Activated CD4-positive, alpha-beta memory T cell treated with anti-CD3 and anti-CD28 coated beads, Interleukin-2, amount 10 ng/mL, durations not matched to agents 7 days and 5 days (primary cell): ENCODE data around the gene PLAAT2. TPM values are rescaled to one million over a fixed set of nuclear protein-coding genes. Genes with fewer than 3 reads are reported as not detected.

Source experiments
- CTCF ChIA-PET: fragments of 350-600 bp; sonication (Branson Sonifier 250); formaldehyde crosslinking; loops from one replicate; lab custom pipeline; 2021; ENCODE audit warnings: antibody characterized with exemption, inconsistent platforms; lab: Charles Lee
- POLR2A ChIA-PET: fragments of 350-600 bp; sonication (Branson Sonifier 250); formaldehyde crosslinking; loops from one replicate; lab custom pipeline; 2021; ENCODE audit warnings: antibody characterized with exemption; lab: Charles Lee
- DNase-seq: peaks from one replicate; pipeline ENCODE4 v3.0.0-alpha.2; 2020
- H3K27ac Mint-ChIP-seq: one replicate; pipeline ENCODE4 v1.8.0; 2021; ENCODE audit warnings: mild to moderate bottlenecking, mixed read lengths
- H3K27me3 Mint-ChIP-seq: one replicate; pipeline ENCODE4 v1.8.0; 2021; ENCODE audit warnings: mixed read lengths
- H3K36me3 Mint-ChIP-seq: one replicate; pipeline ENCODE4 v1.8.0; 2021; ENCODE audit warnings: low read depth, mixed read lengths
- H3K4me1 Mint-ChIP-seq: one replicate; pipeline ENCODE4 v1.8.0; 2021; ENCODE audit warnings: mixed read lengths
- H3K4me3 Mint-ChIP-seq: one replicate; pipeline ENCODE4 v1.8.0; 2021; ENCODE audit warnings: mild to moderate bottlenecking, mixed read lengths
- H3K9me3 Mint-ChIP-seq: one replicate; pipeline ENCODE4 v1.8.0; 2021; ENCODE audit warnings: mixed read lengths
- total RNA-seq, 2 experiments: library from RNA; stranded (reverse); gene quantifications; one replicate each; pipeline ENCODE4 v1.2.3, GENCODE V29; 2021

PLAAT2 gene
- total RNA-seq, 2 experiments from 2014 or later = not detected

DNA sequence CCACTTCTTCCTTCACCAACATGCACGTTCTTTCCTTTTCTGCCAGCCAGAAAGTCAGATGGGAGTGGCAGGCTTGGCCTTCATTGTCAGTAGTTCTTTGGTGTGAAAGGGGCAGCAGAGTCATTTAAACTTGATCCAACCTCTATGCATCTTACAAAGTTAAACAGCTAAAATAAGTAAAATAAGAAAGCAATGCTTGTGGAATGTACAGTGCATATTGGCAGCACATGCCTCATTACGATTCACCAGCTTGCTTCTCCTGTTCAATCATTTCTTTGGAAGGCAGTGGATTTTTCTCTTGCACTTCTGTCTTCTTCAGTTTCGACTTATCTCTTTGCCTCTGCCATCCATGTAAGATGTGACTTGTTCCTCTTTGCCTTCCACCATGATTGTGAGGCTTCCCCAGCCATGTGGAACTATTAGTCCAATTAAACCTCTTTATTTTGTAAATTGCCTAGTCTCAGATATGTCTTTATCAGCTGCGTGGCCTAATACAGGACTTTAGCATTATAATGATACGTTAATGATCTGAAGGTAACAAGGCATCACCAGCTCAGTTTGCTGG is 42.5 kb downstream of the PLAAT2 start:
- Mint-ChIP-seq H3K27me3 (peaks cover 5% of the 10 kb centered on the region), H3K4me1 (peaks cover 17% of the 10 kb centered on the region), H3K27ac (no peak overlapping the region), H3K9me3 (peaks cover 8% of the 10 kb centered on the region), H3K36me3 (no peaks in the 10 kb centered on the region), H3K4me3 (no peak overlapping the region)
- ChIA-PET POLR2A (interaction anchor here (1.2 kb wide), 1 partner anchor 16 kb away, joined by 4 read pairs; the partner anchor contains the start of gene PLAAT4), CTCF (no interaction called here)
- no peak for DNase-seq

DNA sequence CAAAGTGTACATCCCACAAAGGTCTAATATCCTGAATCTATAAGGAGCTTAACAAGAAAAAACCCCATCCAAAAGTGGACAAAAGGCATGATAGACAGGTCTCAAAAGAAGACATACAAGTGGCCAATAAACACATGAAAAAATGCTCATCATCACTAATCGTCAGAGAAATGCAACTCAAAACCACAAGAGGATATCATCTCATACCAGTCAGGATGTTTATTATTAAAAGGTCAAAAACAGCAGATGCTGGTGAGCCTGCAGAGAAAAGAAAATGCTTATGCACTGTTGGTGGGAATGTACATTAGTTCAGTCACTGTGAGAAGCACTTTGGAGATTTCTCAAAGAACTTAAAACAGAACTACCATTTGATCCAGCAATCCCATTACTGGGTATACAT is 44.6 kb downstream of the PLAAT2 start:
- Mint-ChIP-seq H3K4me1 (peaks cover 17% of the 10 kb centered on the region), H3K9me3 (peaks cover 2% of the 10 kb centered on the region), H3K27me3 (peaks cover 5% of the 10 kb centered on the region), H3K27ac (peak overlapping the region; percentile 71), H3K36me3 (no peaks in the 10 kb centered on the region), H3K4me3 (no peak overlapping the region)
- DNase-seq = no peak
- ChIA-PET POLR2A (interaction anchor here (1.0 to 1.3 kb wide), 2 partner anchors 11 to 29 kb away, joined by 3 read pairs; no protein-coding TSS in a partner anchor), CTCF (interaction anchor here (0.7 to 1.2 kb wide), 2 partner anchors 40 to 432 kb away, joined by 3 read pairs; no protein-coding TSS in a partner anchor)

DNA sequence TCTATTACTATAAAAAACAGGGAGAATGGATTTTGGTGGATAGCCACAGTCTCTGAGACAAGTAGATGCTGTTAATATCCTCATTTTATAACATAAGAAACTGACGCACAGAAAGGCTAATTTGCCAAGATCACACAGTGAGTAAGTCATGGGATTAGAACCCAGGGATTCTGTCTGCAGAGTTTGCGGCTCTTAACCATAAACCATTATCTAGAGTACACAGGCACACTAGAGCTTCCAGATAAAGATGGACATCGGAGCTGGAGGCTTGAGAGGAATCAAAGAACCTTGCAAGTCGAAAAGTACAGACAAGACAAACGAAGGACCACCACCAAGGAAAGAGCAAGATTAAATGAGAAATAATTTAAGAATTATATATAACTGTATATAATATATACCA is 46.0 kb downstream of the PLAAT2 start:
- ChIA-PET POLR2A (no interaction called here), CTCF (no interaction called here)
- no peaks in the 10 kb centered on the region for H3K36me3 Mint-ChIP-seq
- H3K4me1 Mint-ChIP-seq = peaks cover 17% of the 10 kb centered on the region
- no peak overlapping the region for H3K4me3 Mint-ChIP-seq
- peaks cover 3% of the 10 kb centered on the region for H3K27me3 Mint-ChIP-seq
- H3K27ac Mint-ChIP-seq = no peak overlapping the region
- no peak for DNase-seq
- no peaks in the 10 kb centered on the region for H3K9me3 Mint-ChIP-seq

DNA sequence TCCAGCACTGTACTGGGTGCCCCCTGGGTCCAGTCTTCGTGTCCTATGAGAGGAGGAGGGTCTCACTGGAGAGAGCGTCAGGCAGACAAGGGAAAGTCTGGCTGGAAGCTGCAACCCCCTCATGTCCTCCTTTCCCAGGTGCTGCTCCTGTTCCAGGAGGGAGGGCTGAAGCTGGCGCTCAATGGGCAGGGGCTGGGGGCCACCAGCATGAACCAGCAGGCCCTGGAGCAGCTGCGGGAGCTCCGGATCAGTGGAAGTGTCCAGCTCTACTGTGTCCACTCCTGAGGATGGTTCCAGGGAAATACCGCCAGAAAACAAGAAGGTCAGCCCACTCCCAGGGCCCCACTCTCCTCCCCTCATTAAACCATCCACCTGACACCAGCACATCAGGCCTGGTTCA is 47.1 kb downstream of the PLAAT2 start:
- Mint-ChIP-seq H3K9me3 (no peaks in the 10 kb centered on the region), H3K36me3 (no peaks in the 10 kb centered on the region), H3K27ac (no peak overlapping the region), H3K4me1 (peaks cover 17% of the 10 kb centered on the region), H3K27me3 (peaks cover 3% of the 10 kb centered on the region), H3K4me3 (no peak overlapping the region)
- no peak for DNase-seq
- ChIA-PET CTCF (no interaction called here), POLR2A (no interaction called here)

DNA sequence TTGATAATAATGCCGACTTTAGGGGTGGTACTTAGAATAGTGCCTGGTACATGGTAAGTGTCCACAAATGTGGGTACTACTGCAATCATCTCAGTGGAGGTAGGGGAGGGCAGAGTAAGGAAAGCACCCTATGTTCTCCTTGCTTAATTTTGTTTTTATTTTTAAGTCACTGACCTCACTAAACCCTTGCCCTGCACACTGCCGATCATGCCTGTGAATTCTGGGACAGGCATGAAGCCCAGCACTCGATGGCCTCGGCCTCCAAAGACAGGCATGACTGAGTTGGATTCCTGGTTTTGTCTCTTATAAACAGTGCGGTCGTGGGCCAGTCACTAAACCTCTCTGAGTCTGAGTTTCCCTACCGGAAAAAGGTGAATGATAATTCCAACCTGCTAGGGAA is 50.4 kb downstream of the PLAAT2 start:
- no peak for DNase-seq
- POLR2A ChIA-PET = no interaction called here
- CTCF ChIA-PET = no interaction called here
- no peaks in the 10 kb centered on the region for H3K27me3 Mint-ChIP-seq
- H3K4me1 Mint-ChIP-seq = peaks cover 2% of the 10 kb centered on the region
- H3K4me3 Mint-ChIP-seq = no peak overlapping the region
- H3K27ac Mint-ChIP-seq = no peak overlapping the region
- no peaks in the 10 kb centered on the region for H3K9me3 Mint-ChIP-seq
- H3K36me3 Mint-ChIP-seq = no peaks in the 10 kb centered on the region

DNA sequence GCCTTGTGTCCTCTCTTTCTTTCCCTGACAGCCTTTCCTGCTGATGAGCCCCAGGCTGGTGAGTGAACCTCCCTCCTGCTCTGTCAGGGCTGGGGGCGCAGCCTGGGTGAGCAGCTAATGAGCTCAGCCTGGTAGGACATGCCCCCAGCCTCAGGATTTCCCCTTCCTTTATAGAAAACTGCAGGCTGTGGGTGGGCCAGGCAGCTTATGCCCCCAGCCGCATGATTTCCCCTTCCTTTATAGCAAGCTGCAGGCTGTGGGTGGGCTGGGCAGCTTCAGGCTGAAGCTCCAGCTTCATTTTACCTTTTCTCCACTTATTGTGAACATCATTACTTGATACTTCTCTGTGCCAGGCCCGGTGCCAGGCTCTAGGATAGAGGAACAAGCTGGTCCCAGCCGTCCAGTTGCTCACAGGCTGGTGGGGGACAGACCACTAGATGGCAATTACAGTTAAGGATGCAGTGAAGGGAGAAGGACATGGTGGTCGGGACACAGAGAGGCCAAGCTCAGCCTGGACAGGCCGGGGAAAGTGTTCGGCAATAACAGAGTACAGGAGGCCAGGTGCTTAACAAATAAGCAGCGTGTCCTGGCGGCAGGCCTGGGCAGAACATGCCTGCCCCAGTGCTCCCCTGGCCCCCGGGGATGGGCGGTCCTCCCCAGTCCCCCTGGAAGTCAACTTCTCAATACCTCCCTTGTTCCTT is 52.0 kb downstream of the PLAAT2 start:
- no peaks in the 10 kb centered on the region for H3K4me1 Mint-ChIP-seq
- no peak for DNase-seq
- no peaks in the 10 kb centered on the region for H3K27me3 Mint-ChIP-seq
- no peaks in the 10 kb centered on the region for H3K9me3 Mint-ChIP-seq
- ChIA-PET POLR2A (interaction anchor here (1.2 kb wide), 1 partner anchor 26 kb away, joined by 4 read pairs; the partner anchor contains the start of gene PLAAT4), CTCF (no interaction called here)
- H3K4me3 Mint-ChIP-seq = no peak overlapping the region
- no peak overlapping the region for H3K27ac Mint-ChIP-seq
- H3K36me3 Mint-ChIP-seq = no peaks in the 10 kb centered on the region

DNA sequence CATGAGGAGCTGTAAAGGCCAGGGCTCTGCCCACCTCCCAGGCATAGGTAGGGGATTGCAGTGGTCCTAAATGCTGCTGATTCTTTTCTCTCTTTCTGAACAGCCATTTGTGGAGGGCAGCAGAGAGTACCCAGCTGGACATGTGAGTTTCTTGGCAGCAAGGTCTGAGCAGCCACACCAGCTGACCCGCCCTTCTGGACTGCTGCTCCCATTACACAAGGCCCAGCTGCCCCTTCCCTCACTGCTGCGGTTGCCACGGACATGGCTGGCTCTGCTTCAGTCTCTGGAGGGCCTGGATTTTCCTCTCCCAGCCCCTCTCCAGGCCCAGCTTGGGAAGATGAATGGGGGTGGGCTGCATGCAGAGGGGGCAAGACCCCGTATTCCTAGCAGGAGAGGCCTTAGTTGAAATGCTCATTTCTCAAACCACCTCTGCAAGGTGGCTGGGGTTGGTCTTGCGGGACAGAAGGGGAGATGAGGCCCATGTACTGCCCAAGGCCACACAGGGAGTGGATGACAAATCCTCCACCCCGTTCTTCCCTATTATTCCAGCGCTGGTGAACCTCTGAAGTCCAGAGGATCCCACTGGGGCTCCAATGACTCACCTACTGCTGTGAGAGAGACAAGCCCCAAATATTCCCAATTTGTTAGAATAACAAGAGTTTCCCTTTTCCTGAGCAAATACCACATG is 52.7 kb downstream of the PLAAT2 start:
- Mint-ChIP-seq H3K27ac (no peak overlapping the region), H3K9me3 (no peaks in the 10 kb centered on the region), H3K27me3 (no peaks in the 10 kb centered on the region), H3K36me3 (no peaks in the 10 kb centered on the region), H3K4me3 (no peak overlapping the region), H3K4me1 (peaks cover 2% of the 10 kb centered on the region)
- DNase-seq = no peak
- POLR2A ChIA-PET = no interaction called here
- CTCF ChIA-PET = no interaction called here

DNA sequence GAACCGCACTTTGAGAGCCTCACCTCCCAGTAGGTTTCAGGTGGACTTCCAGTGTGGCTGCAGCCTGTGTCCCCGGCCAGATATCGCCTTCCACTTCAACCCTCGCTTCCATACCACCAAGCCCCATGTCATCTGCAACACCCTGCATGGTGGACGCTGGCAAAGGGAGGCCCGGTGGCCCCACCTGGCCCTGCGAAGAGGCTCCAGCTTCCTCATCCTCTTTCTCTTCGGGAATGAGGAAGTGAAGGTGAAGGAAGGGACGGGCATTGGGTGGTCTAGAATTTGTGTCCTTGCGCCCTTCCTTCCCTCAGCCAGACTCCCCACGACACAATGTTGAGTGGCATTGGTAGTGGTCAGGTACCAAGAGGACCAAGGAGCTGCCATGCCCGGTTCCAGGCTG is 54.4 kb downstream of the PLAAT2 start:
- H3K27me3 Mint-ChIP-seq = no peaks in the 10 kb centered on the region
- H3K36me3 Mint-ChIP-seq = no peaks in the 10 kb centered on the region
- CTCF ChIA-PET = interaction anchor here (0.7 kb wide), 1 partner anchor 21 kb away, joined by 4 read pairs; no protein-coding TSS in a partner anchor
- H3K9me3 Mint-ChIP-seq = no peaks in the 10 kb centered on the region
- peaks cover 2% of the 10 kb centered on the region for H3K4me1 Mint-ChIP-seq
- POLR2A ChIA-PET = no interaction called here
- no peak for DNase-seq
- no peak overlapping the region for H3K4me3 Mint-ChIP-seq
- no peak overlapping the region for H3K27ac Mint-ChIP-seq

DNA sequence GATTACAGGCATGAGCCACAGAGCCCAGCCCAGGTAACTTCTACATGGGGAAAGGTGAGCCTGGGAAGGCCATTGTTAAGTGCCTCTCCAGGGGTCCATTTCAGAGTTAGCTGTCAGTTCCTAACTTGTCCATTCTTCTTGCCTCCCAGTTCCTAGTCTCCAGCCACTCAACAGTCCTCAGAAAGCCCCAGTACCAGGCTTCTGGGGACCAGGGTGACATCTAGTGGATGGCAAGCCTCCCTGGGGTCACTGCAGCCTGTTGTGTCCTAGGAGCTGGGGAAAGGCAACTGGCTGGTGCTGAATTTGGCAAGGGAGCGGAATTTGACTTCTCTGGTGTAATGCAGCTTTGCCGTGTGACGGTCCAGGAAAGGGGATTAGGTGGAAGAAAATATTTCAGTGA is 55.2 kb downstream of the PLAAT2 start:
- CTCF ChIA-PET = interaction anchor here (2.9 kb wide), 1 partner anchor 29 kb away, joined by 8 read pairs; no protein-coding TSS in a partner anchor
- peak; percentile 26 for DNase-seq
- Mint-ChIP-seq H3K9me3 (no peaks in the 10 kb centered on the region), H3K36me3 (no peaks in the 10 kb centered on the region), H3K27ac (no peak overlapping the region), H3K4me3 (no peak overlapping the region), H3K27me3 (no peaks in the 10 kb centered on the region), H3K4me1 (peaks cover 2% of the 10 kb centered on the region)
- POLR2A ChIA-PET = interaction anchor here (0.9 kb wide), 1 partner anchor 56 kb away, joined by 3 read pairs; no protein-coding TSS in a partner anchor

DNA sequence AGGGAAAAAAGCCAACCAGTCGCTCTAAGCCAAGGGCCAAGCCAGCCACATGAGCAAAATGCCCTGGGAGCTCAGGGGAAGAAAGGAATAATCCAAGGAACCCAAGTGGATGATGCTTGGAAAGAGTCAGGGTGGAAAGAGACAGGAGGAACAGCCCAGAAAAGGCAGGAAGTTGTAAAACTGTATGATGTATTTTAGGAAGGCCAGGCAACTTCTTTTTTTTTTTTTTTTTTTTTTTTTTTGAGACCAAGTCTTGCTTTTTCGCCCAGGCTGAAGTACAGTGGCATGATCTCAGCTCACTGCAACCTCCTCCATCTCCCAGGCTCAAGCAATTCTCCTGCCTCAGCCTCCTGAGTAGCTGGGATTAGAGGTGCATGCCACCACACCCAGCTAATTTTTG is 55.7 kb downstream of the PLAAT2 start:
- CTCF ChIA-PET = interaction anchor here (2.9 kb wide), 1 partner anchor 28 kb away, joined by 8 read pairs; no protein-coding TSS in a partner anchor
- POLR2A ChIA-PET = interaction anchor here (0.9 kb wide), 1 partner anchor 57 kb away, joined by 3 read pairs; no protein-coding TSS in a partner anchor
- no peaks in the 10 kb centered on the region for H3K9me3 Mint-ChIP-seq

DNA sequence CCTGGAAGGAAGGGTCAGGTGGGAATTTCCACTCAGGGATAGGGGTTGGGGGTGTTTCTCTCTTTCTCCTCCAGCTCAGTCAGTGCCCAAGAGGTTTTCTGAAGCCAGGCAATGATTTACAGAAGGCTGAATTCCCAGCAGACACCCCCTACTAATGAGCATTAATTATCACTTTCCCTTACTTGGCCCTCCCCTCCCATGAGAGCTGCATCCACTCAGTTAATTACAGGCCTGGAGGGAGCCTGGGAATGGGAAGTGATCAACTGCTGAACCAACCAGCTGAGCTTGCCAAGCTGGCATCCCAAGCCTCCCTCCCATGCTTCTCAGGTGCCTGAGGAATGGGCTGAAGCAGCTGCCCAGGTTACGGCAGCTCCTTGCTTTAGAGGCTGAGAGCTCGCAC is 56.3 kb downstream of the PLAAT2 start:
- no peak for DNase-seq
- CTCF ChIA-PET = interaction anchor here (0.8 to 2.9 kb wide), 2 partner anchors 28 to 132 kb away, joined by 3 to 8 read pairs; no protein-coding TSS in a partner anchor
- no peak overlapping the region for H3K27ac Mint-ChIP-seq
- H3K4me3 Mint-ChIP-seq = no peak overlapping the region
- H3K36me3 Mint-ChIP-seq = no peaks in the 10 kb centered on the region
- no peaks in the 10 kb centered on the region for H3K9me3 Mint-ChIP-seq
- H3K4me1 Mint-ChIP-seq = peaks cover 6% of the 10 kb centered on the region
- POLR2A ChIA-PET = interaction anchor here (1.3 kb wide), 1 partner anchor 15 kb away, joined by 3 read pairs; no protein-coding TSS in a partner anchor
- H3K27me3 Mint-ChIP-seq = no peaks in the 10 kb centered on the region

More for the DNA sequence above, 55.7 kb downstream of the PLAAT2 start:
- H3K27ac Mint-ChIP-seq = no peak overlapping the region
- no peaks in the 10 kb centered on the region for H3K27me3 Mint-ChIP-seq
- peaks cover 2% of the 10 kb centered on the region for H3K4me1 Mint-ChIP-seq
- no peak overlapping the region for H3K4me3 Mint-ChIP-seq
- DNase-seq = no peak
- no peaks in the 10 kb centered on the region for H3K36me3 Mint-ChIP-seq

DNA sequence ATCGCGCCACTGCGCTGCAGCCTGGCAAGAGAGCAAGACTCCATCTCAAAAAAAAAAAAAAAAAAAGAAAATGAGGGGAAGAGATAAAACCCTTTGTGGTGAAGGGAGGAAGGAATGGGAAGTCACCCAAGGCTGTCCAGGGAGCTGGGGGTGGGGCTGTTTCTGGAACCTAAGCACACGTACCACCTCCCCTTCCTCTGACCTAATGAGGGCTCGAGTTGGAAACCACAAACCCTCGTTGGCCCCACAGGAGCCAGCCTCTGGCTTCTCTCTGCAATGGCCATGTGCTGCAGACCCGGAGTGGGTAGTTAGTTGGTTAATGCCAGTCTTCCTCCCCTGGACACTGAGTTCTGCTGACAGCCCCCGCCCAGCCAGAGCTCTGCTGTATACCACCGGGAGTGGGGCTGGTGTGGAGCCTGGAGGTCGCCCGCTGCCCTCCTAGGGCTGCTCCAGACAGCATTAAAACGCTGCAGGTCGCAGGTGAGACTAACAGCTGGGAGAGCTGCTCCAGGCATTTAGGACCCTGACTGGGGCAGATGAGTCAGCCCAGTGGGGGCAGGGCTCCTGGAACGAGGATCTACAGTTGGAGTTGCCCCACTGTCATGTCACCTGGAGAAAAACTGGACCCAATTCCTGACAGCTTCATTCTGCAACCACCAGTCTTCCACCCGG is 57.2 kb downstream of the PLAAT2 start, which contains the start of gene LGALS12:
Gene LGALS12 (plus strand): TSS at position 228 of the 672 bp plus-strand sequence. CDS start 375 bp downstream, at position 603.
- ChIA-PET CTCF (interaction anchor here (2.9 kb wide), 1 partner anchor 27 kb away, joined by 8 read pairs; no protein-coding TSS in a partner anchor), POLR2A (interaction anchor here (1.3 kb wide), 1 partner anchor 14 kb away, joined by 3 read pairs; no protein-coding TSS in a partner anchor)
- H3K4me3 Mint-ChIP-seq = no peak within 1 kb of the TSS
- H3K27ac Mint-ChIP-seq = no peak within 1 kb of the TSS
- H3K4me1 Mint-ChIP-seq = peaks cover 6% of the 10 kb centered on the region
- no peaks in the 10 kb centered on the region for H3K36me3 Mint-ChIP-seq
- H3K9me3 Mint-ChIP-seq = peaks cover 2% of the 10 kb centered on the region
- no peaks in the 10 kb centered on the region for H3K27me3 Mint-ChIP-seq
- DNase-seq = no peak
